Activated CD8-positive, alpha-beta T cell treated with anti-CD3 and anti-CD28 coated beads, Interleukin-2, amount 10 ng/mL, durations not matched to agents 7 days and 5 days (primary cell): ENCODE data around the gene CTR9. TPM values are rescaled to one million over a fixed set of nuclear protein-coding genes. Genes with fewer than 3 reads are reported as not detected.

Experiments used
- ATAC-seq: fragments of 150-1000 bp; cut with Tn5 transposase; one replicate; pipeline ENCODE4 v1.10.0; 2021; ENCODE audit warnings: moderate library complexity
- CTCF ChIA-PET: fragments of 350-600 bp; sonication (Branson Sonifier 250); formaldehyde crosslinking; loops from one replicate; lab custom pipeline; 2021; ENCODE audit warnings: antibody characterized with exemption; lab: Charles Lee
- POLR2A ChIA-PET: fragments of 350-600 bp; sonication (Branson Sonifier 250); formaldehyde crosslinking; loops from one replicate; lab custom pipeline; 2021; ENCODE audit warnings: antibody characterized with exemption; lab: Charles Lee
- DNase-seq: peaks from one replicate; pipeline ENCODE4 v3.0.0-alpha.2; 2020
- H3K27ac Mint-ChIP-seq: one replicate; pipeline ENCODE4 v1.8.0; 2021; ENCODE audit warnings: mild to moderate bottlenecking, mixed read lengths
- H3K27me3 Mint-ChIP-seq: one replicate; pipeline ENCODE4 v1.8.0; 2021; ENCODE audit warnings: low read depth, mixed read lengths
- H3K36me3 Mint-ChIP-seq: one replicate; pipeline ENCODE4 v1.8.0; 2021; ENCODE audit warnings: low read depth, mixed read lengths
- H3K4me1 Mint-ChIP-seq: one replicate; pipeline ENCODE4 v1.8.0; 2021; ENCODE audit warnings: low read depth, mixed read lengths
- H3K4me3 Mint-ChIP-seq: one replicate; pipeline ENCODE4 v1.8.0; 2021; ENCODE audit warnings: mild to moderate bottlenecking, mixed read lengths
- H3K9me3 Mint-ChIP-seq: one replicate; pipeline ENCODE4 v1.8.0; 2022; ENCODE audit warnings: mixed read lengths; ENCODE audit not compliant: insufficient read depth
- total RNA-seq, 2 experiments: library from RNA; stranded (reverse); gene quantifications; one replicate each; pipeline ENCODE4 v1.2.3, GENCODE V29; 2021

CTR9 gene
- total RNA-seq, 2 experiments from 2014 or later, result 43.4 to 44.0 TPM

DNA sequence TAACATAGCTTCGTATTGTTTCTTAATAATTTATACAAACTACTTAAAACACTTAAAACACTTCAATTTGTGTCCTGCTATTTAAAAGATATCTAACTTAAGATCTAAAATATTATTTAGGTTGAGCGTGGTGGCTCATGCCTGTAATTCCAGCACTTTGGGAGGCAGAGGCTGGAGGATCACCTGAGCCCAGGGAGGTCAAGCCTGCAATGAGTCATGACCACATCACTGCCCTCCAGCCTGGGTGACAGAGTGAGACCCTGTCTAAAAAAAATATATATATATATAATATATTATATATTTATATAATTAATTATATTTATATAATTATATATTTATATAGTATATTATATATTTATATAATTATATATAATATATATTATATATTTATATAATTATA lies 4.2 kb upstream of the CTR9 start:
- Mint-ChIP-seq H3K4me1 (peaks cover 49% of the 10 kb centered on the region), H3K27me3 (no peaks in the 10 kb centered on the region), H3K27ac (no peak overlapping the region), H3K9me3 (no peaks in the 10 kb centered on the region), H3K4me3 (no peak overlapping the region), H3K36me3 (peaks cover 5% of the 10 kb centered on the region)
- ChIA-PET POLR2A (no interaction called here), CTCF (interaction anchor here (1.3 kb wide), 1 partner anchor 8 kb away, joined by 4 read pairs; no protein-coding TSS in a partner anchor)
- no peak for DNase-seq
- ATAC-seq, result no peak

- ChIA-PET POLR2A (interaction anchor here (0.6 kb wide), 1 partner anchor 74 kb away, joined by 3 read pairs; no protein-coding TSS in a partner anchor), CTCF (interaction anchor here (1.0 to 2.3 kb wide), 4 partner anchors 9 to 342 kb away, joined by 3 to 8 read pairs (median 4); no protein-coding TSS in a partner anchor)
- Mint-ChIP-seq H3K9me3 (no peaks in the 10 kb centered on the region), H3K27me3 (no peaks in the 10 kb centered on the region), H3K27ac (no peak overlapping the region), H3K4me1 (peaks cover 48% of the 10 kb centered on the region), H3K36me3 (peaks cover 8% of the 10 kb centered on the region), H3K4me3 (no peak overlapping the region)
- DNase-seq (no peak), ATAC-seq (no peak)
Observed at GRCh38 chr11:10747733-10748132, 3.3 kb upstream of the CTR9 start.

DNA sequence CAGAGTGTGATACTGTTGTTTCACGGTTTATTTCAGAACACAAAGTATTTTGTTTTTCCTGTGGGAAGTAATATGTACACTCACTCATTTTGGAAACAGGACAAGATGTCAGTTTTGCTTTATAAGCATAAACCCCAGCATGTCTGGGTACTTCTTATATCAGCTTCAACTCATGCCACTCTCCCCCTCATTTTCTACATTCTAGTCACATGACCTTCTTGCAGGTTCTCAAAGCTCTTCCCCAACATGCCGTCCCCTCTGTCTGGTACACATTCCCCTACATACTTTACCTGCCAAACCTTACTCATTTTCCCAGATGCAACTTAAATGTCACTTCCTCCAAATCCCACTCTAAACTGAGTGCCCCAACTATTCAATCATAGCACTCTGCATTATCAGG lies 1.6 kb upstream of the CTR9 start:
- CTCF ChIA-PET, result interaction anchor here (2.3 kb wide), 1 partner anchor 12 kb away, joined by 8 read pairs; no protein-coding TSS in a partner anchor
- POLR2A ChIA-PET, result interaction anchor here (1.2 kb wide), 1 partner anchor 59 kb away, joined by 3 read pairs; the partner anchor contains the start of gene EIF4G2

GRCh38 chr11:10751581-10751940 lies 515 bp downstream of the CTR9 start:
- Mint-ChIP-seq H3K36me3 (peaks cover 26% of the 10 kb centered on the region), H3K4me1 (peaks cover 31% of the 10 kb centered on the region), H3K4me3 (peak overlapping the region; percentile 95), H3K27me3 (no peaks in the 10 kb centered on the region), H3K9me3 (no peaks in the 10 kb centered on the region), H3K27ac (peak overlapping the region; percentile 89)
- no peak for DNase-seq
- ChIA-PET CTCF (interaction anchor here (0.6 to 1.1 kb wide), 5 partner anchors 19 to 211 kb away, joined by 3 to 5 read pairs (median 4); partner anchors contain the start of gene RNF141), POLR2A (interaction anchor here (1.0 to 1.3 kb wide), 5 partner anchors 10 to 294 kb away, joined by 3 to 10 read pairs (median 4); partner anchors contain the start of gene EIF4G2)
- peak; percentile 31 for ATAC-seq

More for the DNA sequence above, 1.6 kb upstream of the CTR9 start:
- Mint-ChIP-seq H3K36me3 (peaks cover 16% of the 10 kb centered on the region), H3K9me3 (no peaks in the 10 kb centered on the region), H3K4me1 (peaks cover 34% of the 10 kb centered on the region), H3K27me3 (no peaks in the 10 kb centered on the region), H3K4me3 (peak overlapping the region; percentile 1), H3K27ac (no peak overlapping the region)
- ATAC-seq, result no peak
- no peak for DNase-seq

- CTCF ChIA-PET, result interaction anchor here (0.6 to 1.1 kb wide), 2 partner anchors 19 to 41 kb away, joined by 3 read pairs; no protein-coding TSS in a partner anchor
Observed at GRCh38 chr11:10752061-10752460, 1.0 kb downstream of the CTR9 start.

DNA sequence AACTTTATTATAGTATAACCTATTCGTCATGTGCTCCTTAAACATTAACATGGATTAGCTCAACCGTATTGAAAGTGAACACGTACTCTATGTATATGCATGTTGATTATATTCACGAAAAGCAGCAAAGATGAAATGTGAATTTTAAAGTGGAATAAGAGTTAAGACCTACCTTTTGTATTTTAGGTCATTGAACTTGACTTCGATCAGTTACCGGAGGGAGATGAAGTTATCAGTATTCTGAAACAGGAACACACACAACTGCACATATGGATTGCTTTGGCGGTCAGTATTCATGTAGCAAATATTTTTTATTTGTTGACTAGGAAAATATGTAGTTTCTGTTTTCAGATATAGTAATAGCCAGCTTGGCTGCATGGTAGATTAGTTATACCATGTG lies 1.4 kb downstream of the CTR9 start:
- ChIA-PET POLR2A (interaction anchor here (0.6 to 0.7 kb wide), 2 partner anchors 49 to 56 kb away, joined by 3 read pairs; partner anchors contain the start of gene EIF4G2), CTCF (interaction anchor here (0.6 to 1.1 kb wide), 2 partner anchors 18 to 41 kb away, joined by 3 read pairs; no protein-coding TSS in a partner anchor)
- ATAC-seq, result no peak

More at GRCh38 chr11:10752061-10752460, 1.0 kb downstream of the CTR9 start:
- H3K4me1 Mint-ChIP-seq, result peaks cover 31% of the 10 kb centered on the region
- no peaks in the 10 kb centered on the region for H3K9me3 Mint-ChIP-seq
- H3K36me3 Mint-ChIP-seq, result peaks cover 26% of the 10 kb centered on the region
- DNase-seq, result no peak
- no peak for ATAC-seq
- H3K27me3 Mint-ChIP-seq, result no peaks in the 10 kb centered on the region
- H3K4me3 Mint-ChIP-seq, result peak overlapping the region; percentile 95
- H3K27ac Mint-ChIP-seq, result peak overlapping the region; percentile 89
- POLR2A ChIA-PET, result interaction anchor here (0.6 to 1.3 kb wide), 3 partner anchors 49 to 295 kb away, joined by 3 read pairs; partner anchors contain the start of gene EIF4G2

DNA sequence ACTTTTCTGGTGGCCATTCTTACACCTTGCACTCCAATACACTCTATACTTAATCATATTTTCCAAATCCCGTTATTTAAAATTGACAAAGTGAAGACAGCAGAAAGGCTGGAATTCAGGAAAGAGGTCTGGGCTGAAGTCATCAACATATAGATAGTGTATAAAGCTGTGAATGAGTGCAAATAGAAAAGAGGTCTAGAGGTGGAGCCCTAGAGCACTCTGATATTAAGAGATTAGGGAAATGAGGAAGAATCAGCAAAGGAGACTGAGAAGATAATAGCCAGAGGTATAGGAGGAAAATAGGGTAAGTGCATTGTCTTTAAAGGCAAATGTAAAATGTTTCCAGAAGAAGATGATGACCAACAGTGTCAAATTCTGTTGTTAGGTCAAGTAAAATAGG lies 7.9 kb downstream of the CTR9 start:
- POLR2A ChIA-PET, result no interaction called here
- no peak for DNase-seq

More for the DNA sequence above, 1.4 kb downstream of the CTR9 start:
- Mint-ChIP-seq H3K4me3 (peak overlapping the region; percentile 95), H3K36me3 (peaks cover 26% of the 10 kb centered on the region), H3K9me3 (no peaks in the 10 kb centered on the region), H3K4me1 (peaks cover 31% of the 10 kb centered on the region), H3K27ac (no peak overlapping the region), H3K27me3 (no peaks in the 10 kb centered on the region)
- DNase-seq, result no peak

GRCh38 chr11:10761085-10761698 lies 10.1 kb downstream of the CTR9 start:
- no peaks in the 10 kb centered on the region for H3K9me3 Mint-ChIP-seq
- CTCF ChIA-PET, result interaction anchor here (3.3 to 5.3 kb wide), 2 partner anchors 10 to 32 kb away, joined by 17 to 35 read pairs; no protein-coding TSS in a partner anchor
- POLR2A ChIA-PET, result interaction anchor here (2.0 kb wide), 1 partner anchor 10 kb away, joined by 5 read pairs; the partner anchor contains the start of gene CTR9
- no peak for DNase-seq
- H3K27ac Mint-ChIP-seq, result no peak overlapping the region
- H3K4me3 Mint-ChIP-seq, result no peak overlapping the region
- peaks cover 30% of the 10 kb centered on the region for H3K36me3 Mint-ChIP-seq
- no peaks in the 10 kb centered on the region for H3K27me3 Mint-ChIP-seq
- H3K4me1 Mint-ChIP-seq, result peaks cover 12% of the 10 kb centered on the region
- no peak for ATAC-seq

More for the DNA sequence above, 7.9 kb downstream of the CTR9 start:
- no peaks in the 10 kb centered on the region for H3K27me3 Mint-ChIP-seq
- ATAC-seq, result no peak
- no peak overlapping the region for H3K27ac Mint-ChIP-seq
- H3K4me3 Mint-ChIP-seq, result no peak overlapping the region
- H3K9me3 Mint-ChIP-seq, result no peaks in the 10 kb centered on the region
- peaks cover 13% of the 10 kb centered on the region for H3K4me1 Mint-ChIP-seq
- H3K36me3 Mint-ChIP-seq, result peaks cover 31% of the 10 kb centered on the region
- CTCF ChIA-PET, result interaction anchor here (1.3 to 5.3 kb wide), 3 partner anchors 9 to 34 kb away, joined by 3 to 35 read pairs (median 7); no protein-coding TSS in a partner anchor

GRCh38 chr11:10762185-10762584 lies 11.1 kb downstream of the CTR9 start:
- Mint-ChIP-seq H3K4me1 (peaks cover 12% of the 10 kb centered on the region), H3K27ac (peak overlapping the region; percentile 9), H3K36me3 (peaks cover 36% of the 10 kb centered on the region), H3K4me3 (no peak overlapping the region), H3K9me3 (no peaks in the 10 kb centered on the region), H3K27me3 (no peaks in the 10 kb centered on the region)
- ATAC-seq (no peak), DNase-seq (no peak)
- ChIA-PET POLR2A (interaction anchor here (2.0 kb wide), 1 partner anchor 11 kb away, joined by 5 read pairs; the partner anchor contains the start of gene CTR9), CTCF (interaction anchor here (1.5 to 5.3 kb wide), 3 partner anchors 9 to 48 kb away, joined by 4 to 35 read pairs (median 17); no protein-coding TSS in a partner anchor)

DNA sequence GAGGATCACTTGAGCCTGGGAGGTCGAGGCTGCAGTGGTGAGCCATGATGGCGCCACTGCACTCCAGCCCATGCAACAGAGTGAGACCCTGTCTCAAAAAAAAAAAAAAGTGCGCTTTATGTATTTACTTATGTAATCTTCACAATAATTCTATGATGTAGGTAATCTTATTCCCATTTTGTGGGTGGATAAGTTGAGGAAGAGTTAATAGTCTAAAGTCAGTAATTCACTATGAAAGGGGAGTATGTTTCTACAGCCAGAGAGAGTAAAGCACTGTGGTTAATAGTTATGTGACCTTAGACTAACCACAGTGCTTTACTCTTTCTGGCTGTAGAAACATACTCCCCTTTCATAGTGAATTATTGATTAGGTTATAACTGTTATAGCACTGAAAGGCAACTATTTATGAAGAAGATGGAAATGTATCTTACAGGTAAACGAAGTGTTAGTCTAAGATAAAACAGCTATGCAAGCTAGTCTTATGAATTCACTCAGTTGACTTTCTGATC lies 11.9 kb downstream of the CTR9 start:
- H3K4me1 Mint-ChIP-seq, result peaks cover 12% of the 10 kb centered on the region
- CTCF ChIA-PET, result interaction anchor here (1.0 to 5.3 kb wide), 4 partner anchors 8 to 116 kb away, joined by 3 to 35 read pairs (median 10); no protein-coding TSS in a partner anchor
- POLR2A ChIA-PET, result interaction anchor here (1.3 to 2.0 kb wide), 2 partner anchors 12 to 46 kb away, joined by 5 to 6 read pairs; partner anchors contain the start of genes CTR9 and EIF4G2
- no peak overlapping the region for H3K4me3 Mint-ChIP-seq
- H3K27me3 Mint-ChIP-seq, result no peaks in the 10 kb centered on the region
- no peak overlapping the region for H3K27ac Mint-ChIP-seq
- no peak for ATAC-seq
- H3K9me3 Mint-ChIP-seq, result no peaks in the 10 kb centered on the region
- H3K36me3 Mint-ChIP-seq, result peaks cover 36% of the 10 kb centered on the region
- DNase-seq, result no peak

- ATAC-seq, result no peak
- Mint-ChIP-seq H3K27me3 (no peaks in the 10 kb centered on the region), H3K4me3 (no peak overlapping the region), H3K27ac (no peak overlapping the region), H3K4me1 (peaks cover 12% of the 10 kb centered on the region), H3K9me3 (no peaks in the 10 kb centered on the region), H3K36me3 (peaks cover 36% of the 10 kb centered on the region)
- DNase-seq, result no peak
- POLR2A ChIA-PET, result interaction anchor here (1.3 kb wide), 1 partner anchor 45 kb away, joined by 6 read pairs; the partner anchor contains the start of gene EIF4G2
- CTCF ChIA-PET, result interaction anchor here (0.9 to 3.3 kb wide), 4 partner anchors 8 to 115 kb away, joined by 3 to 17 read pairs (median 4); no protein-coding TSS in a partner anchor
Observed at GRCh38 chr11:10763766-10764165, 12.7 kb downstream of the CTR9 start.
